22Rv1 (cell line): ENCODE measurements around the gene HAND1.

ENCODE experiments used
- ZFX ChIP-seq: fragments of 450-650 bp; IDR thresholded peaks from 2 replicates; pipeline ENCODE4 v1.6.1; 2017; ENCODE audit warnings: antibody characterized with exemption, borderline replicate concordance
- TF ChIP-seq, protein P1 (sequence below): fragments of 450-650 bp; IDR thresholded peaks from 2 replicates; pipeline ENCODE4 v1.5.1; 2017; ENCODE audit warnings: mild to moderate bottlenecking

GRCh38 chr5:154526231-154527226 is 48.5 kb upstream of the HAND1 start:
- TF ChIP-seq, protein P1, sequence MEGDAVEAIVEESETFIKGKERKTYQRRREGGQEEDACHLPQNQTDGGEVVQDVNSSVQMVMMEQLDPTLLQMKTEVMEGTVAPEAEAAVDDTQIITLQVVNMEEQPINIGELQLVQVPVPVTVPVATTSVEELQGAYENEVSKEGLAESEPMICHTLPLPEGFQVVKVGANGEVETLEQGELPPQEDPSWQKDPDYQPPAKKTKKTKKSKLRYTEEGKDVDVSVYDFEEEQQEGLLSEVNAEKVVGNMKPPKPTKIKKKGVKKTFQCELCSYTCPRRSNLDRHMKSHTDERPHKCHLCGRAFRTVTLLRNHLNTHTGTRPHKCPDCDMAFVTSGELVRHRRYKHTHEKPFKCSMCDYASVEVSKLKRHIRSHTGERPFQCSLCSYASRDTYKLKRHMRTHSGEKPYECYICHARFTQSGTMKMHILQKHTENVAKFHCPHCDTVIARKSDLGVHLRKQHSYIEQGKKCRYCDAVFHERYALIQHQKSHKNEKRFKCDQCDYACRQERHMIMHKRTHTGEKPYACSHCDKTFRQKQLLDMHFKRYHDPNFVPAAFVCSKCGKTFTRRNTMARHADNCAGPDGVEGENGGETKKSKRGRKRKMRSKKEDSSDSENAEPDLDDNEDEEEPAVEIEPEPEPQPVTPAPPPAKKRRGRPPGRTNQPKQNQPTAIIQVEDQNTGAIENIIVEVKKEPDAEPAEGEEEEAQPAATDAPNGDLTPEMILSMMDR: no peak
- no peak for TF ChIP-seq ZFX
